ENCODE measurements around the gene MUC6.

DNA sequence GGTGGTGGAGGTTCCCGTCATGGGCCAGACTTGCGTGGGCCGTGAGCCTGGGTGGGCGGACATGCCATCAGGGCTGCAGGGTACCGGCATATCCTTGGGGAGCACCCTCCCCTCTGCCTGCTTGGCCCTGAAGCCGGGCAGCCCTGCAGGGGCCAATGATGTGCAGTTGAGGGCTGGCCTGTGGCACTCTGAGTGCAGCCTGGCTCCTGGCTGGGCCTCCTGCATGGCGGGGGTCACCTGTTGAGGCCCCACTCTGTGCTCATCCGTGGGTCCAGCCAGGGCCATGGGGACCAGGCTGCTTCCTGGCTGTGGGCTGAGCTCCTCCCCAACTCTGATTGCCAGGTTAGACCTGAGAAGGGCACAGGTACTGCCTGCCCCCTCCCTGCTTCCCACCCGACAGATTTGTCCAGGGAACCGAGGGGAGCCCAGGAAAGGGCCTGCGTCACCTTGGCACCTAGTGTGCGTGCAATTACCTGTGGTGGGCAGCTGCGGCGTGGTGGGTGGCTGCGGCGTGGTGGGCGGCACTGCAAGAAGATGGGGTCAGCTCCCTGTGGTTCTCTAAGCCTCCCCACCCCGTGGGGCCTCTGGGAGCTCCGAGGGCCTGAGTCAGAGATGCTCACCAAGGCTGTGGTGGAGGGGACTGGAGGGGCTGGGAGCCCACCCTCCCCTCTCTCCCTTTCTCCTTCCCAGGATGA is 16.2 kb downstream of the MUC6 start:
- TF ChIP-seq, protein P1, sequence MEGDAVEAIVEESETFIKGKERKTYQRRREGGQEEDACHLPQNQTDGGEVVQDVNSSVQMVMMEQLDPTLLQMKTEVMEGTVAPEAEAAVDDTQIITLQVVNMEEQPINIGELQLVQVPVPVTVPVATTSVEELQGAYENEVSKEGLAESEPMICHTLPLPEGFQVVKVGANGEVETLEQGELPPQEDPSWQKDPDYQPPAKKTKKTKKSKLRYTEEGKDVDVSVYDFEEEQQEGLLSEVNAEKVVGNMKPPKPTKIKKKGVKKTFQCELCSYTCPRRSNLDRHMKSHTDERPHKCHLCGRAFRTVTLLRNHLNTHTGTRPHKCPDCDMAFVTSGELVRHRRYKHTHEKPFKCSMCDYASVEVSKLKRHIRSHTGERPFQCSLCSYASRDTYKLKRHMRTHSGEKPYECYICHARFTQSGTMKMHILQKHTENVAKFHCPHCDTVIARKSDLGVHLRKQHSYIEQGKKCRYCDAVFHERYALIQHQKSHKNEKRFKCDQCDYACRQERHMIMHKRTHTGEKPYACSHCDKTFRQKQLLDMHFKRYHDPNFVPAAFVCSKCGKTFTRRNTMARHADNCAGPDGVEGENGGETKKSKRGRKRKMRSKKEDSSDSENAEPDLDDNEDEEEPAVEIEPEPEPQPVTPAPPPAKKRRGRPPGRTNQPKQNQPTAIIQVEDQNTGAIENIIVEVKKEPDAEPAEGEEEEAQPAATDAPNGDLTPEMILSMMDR (IDR thresholded peaks at IDR 0.05; ENCODE audit: control extremely low read depth in 1 of 3, insufficient read depth in 1 of 3, low read depth in 1 of 3, low read length in 3 of 3) = no peak
- no peak for TF ChIP-seq EP300 (IDR thresholded peaks at IDR 0.05; ENCODE audit: borderline replicate concordance in 1 of 2, low read depth in 2 of 2, low read length in 2 of 2)
- TF ChIP-seq POLR2A (IDR thresholded peaks at IDR 0.05; ENCODE audit: control extremely low read depth in 1 of 2, low read depth in 2 of 2, low read length in 2 of 2) = no peak
- TF ChIP-seq POLR2AphosphoS5 (IDR thresholded peaks at IDR 0.05; ENCODE audit: low read depth, low read length) = no peak
- no peak for TF ChIP-seq ZNF274 (IDR thresholded peaks at IDR 0.05; ENCODE audit: borderline replicate concordance, extremely low read depth, low read length)
- TF ChIP-seq BRCA1 (IDR thresholded peaks at IDR 0.05; ENCODE audit: low read depth, low read length) = no peak
- TF ChIP-seq GTF2F1 (IDR thresholded peaks at IDR 0.05; ENCODE audit: borderline replicate concordance, low read depth, low read length) = no peak
- no peak for TF ChIP-seq RBBP5 (IDR thresholded peaks at IDR 0.05; ENCODE audit: borderline replicate concordance, low read depth, low read length)
- TF ChIP-seq ASH2L (IDR thresholded peaks at IDR 0.05; ENCODE audit: low read length) = no peak
- TF ChIP-seq EZH2 (IDR thresholded peaks at IDR 0.05; ENCODE audit: low read depth, low read length, severe bottlenecking) = no peak
- TF ChIP-seq, protein P2, sequence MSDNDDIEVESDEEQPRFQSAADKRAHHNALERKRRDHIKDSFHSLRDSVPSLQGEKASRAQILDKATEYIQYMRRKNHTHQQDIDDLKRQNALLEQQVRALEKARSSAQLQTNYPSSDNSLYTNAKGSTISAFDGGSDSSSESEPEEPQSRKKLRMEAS (IDR thresholded peaks at IDR 0.05) = no peak
- TF ChIP-seq POU5F1 (IDR thresholded peaks at IDR 0.05; ENCODE audit: low read depth, low read length) = no peak
- TF ChIP-seq CEBPB (IDR thresholded peaks at IDR 0.05; ENCODE audit: low read depth, low read length) = no peak

Measured in H1 (cell line).